NCI-H345 treated with DMSO at 0.1 percent for 48 hours (cell line): ENCODE measurements around the gene BRAT1.
"Not testable (repeated sequence)": the region's sequence is repeated elsewhere in the genome, so short reads cannot be mapped to it uniquely, and the experiment has no call there.

Source experiments
- DNase-seq: peaks from one replicate; lab custom pipeline; 2025; ENCODE audit not compliant: unreplicated experiment; lab: John Stamatoyannopoulos, UW

Gene BRAT1

DNA sequence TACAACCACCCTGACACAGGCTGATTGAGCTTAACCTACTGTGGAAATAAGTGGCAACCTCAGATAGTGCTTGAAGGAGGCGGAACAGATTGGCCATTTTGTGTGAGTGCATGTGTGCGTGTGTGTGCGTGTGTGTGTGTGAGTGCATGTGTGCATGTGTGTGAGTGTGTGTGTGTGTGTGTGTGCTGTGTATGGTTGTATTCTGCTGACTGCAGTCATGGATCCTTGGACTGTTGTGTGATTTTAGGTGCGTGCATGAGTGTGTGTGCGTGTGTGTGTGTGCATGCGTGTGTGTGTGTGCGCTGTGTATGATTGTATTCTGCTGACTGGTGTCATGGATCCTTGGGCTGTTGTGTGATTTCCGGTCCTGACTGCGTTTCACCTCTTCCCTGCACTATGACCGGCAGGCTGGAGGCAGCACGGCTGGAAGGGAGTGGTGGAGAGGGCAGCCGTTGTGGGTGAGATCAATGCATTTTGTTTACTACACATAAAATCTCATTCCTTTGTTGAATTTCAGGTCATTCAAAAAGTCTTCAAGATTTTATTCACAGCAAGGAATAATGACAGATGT lies 9.7 kb upstream of the BRAT1 start:
- no peak for DNase-seq

DNA sequence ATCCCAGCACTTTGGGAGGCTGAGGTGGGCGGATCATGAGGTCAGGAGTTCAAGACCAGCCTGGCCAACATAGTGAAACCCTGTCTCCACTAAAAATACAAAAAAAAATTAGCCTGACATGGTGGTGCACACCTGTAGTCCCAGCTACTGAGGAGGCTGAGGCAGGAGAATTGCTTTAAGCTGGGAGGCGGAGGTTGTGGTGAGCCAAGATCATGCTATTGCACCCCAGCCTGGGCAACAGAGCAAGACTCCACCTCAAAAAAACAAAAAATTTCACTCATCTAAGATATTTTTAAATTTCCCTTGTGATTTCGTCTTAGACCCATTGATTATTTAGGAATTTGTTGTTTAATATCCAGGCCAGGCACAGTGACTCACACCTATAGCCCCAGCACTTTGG lies 8.6 kb upstream of the BRAT1 start:
- not testable (repeated sequence) for DNase-seq

DNA sequence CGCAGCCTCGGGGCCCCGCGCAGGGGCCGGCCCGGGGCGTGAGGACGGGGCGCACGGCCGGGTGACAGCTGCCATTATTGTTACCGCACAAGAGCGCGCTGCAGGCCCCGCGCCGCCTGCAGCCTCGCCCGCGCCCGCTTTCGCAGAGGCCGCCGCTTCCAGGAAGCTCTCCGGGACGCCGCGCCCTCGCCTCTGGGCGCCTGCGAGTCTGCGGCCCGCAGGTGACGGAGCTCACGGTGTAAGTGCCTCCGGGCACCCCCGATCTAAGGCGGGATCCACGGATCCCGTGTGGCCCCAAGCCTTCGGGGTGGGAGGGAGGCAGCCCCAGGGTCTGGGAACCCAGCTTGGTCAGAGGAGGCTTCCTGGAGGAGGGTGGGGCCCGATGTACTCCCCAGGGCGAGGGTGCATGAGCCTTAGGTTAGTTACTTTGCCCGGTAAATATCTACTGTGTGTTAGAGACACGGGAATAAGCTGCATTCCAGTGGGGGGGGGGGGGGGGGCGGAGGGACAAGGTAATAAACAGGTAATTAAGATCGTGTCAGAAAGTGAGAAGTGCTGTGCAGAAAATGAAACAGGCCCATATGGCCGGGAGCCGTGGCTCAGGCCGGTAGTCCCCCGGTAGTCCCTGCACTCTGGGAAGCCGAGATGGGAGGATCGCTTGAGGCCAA lies 4.1 kb upstream of the BRAT1 start:
- no peak for DNase-seq

DNA sequence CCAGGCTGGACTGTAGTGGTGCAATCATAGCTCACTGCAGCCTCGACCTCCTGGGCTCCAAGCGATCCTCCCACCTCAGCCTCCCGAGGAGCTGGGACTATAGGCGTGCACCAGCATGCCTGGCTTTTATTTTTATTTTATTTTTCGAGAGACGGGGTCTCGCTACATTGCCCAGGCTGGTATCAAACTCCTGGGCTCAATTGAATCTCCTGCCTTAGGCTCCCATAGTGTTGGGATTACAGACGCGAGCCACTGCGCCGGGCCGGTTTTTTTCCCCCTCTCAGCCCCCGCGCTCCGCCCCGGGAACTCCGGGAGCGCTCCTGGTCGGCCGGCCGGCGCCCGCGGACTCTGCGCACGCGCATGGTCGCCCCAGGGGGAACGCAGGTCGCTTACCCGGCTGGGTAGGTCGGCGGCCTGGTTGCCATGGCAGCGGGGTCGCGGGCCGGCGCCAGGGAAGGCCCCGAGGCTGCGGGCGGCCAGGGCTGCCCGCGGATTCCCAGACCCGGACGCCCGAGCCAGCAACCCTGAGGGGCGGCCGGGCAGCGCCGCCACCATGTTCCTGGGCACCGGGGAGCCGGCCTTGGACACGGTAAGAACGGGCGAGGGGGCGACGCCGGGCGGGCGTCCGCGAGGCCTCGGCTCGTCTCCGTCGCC lies 3.4 kb upstream of the BRAT1 start, which contains the start of gene IQCE:
Gene IQCE (plus strand): TSS at position 351 of the 654 bp plus-strand sequence. CDS start 203 bp downstream, at position 554.
- DNase-seq = peak; percentile 75

DNA sequence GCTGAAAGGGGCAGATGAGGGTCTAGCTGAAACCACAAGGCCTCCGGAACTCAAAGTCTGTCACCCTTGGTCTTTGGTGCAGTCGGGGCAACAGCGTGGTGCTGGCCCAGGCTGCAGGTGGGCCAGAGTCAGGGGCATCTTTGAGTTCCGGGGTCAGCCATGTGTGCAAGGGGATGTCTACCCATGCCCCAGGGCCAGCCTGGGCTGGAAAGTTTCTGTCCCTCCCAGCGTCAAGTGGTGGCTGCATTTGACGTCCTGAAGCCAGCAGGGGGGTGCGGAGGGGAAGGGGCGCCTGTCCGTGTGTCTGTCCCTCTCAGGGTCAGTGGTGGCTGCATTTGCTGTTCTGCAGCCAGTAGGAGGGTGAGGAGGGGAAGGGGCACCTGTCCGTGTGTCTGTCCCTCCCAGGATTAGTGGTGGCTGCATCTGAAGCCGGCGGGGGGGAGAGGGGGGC lies 638 bp downstream of the BRAT1 start:
- DNase-seq = no peak

DNA sequence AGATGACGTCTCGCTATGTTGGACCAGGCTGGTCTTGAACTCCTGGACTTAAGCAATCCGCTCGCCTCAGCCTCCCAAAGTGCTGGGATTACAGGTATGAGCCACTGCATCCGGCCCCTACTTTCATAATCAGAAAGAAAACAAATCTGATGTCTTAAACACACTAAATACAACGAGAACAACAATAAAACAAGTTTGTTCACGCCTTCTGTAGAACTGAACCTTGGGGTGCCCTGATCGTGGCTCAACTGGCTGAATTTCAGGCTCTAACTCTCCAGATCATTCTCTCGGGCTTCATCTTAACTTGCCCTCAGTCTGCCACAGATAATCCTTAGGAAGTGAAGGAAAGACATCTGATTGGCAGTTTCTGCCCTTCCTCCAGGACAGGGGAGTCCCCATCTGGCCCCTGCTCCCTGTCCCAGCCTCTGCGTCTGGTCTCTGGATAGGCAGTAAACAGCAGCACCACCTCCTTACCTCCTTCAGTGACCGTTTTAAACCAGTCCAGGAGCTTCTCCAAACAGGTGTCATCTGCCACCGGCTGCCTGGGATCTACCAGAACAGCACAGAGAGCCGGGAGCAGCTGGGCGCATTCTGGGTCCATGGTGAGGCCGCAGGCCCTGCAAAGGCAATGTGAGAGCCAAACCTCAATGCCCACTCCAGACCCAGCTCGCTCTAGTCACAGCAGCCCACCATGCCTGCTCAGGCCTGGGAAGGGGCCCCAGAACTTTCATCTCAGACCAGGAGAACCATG lies 1.3 kb downstream of the BRAT1 start:
- DNase-seq = no peak

DNA sequence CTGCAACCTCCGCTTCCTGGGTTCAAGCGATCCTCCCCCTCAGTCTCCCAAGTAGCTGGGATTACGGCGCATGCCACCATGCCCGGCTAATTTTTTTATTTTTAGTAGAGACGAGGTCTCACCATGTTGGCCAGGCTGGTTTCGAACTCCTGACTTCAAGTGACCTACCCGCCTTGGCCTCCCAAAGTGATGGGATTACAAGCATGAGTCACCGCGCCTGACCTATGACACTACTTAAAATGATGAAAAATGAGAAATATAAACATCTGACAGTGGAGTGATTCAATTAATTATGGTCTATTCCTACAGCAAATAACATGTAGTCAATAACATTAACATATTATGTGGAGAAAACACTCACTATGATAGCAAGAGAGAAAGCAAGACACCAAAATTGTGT lies 2.2 kb downstream of the BRAT1 start:
- no peak for DNase-seq

DNA sequence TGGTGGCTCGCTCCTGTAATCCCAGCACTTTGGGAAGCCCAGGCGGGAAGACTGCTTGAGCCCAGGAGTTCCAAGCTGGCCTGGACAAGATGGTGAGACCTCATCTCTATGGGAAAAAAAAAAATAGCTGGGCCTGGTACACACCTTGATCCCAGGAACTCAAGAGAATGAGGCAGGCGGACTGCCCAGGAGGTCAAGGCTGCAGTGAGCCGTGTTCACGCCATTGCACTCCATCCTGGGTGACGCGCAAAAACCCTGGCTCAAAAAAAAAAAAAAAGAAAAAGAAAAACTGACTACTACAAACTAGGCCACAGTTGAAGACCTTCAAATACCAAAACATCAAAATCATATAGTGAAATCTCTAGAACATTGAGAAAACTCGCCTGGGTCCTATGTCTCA lies 3.9 kb downstream of the BRAT1 start:
- no peak for DNase-seq

DNA sequence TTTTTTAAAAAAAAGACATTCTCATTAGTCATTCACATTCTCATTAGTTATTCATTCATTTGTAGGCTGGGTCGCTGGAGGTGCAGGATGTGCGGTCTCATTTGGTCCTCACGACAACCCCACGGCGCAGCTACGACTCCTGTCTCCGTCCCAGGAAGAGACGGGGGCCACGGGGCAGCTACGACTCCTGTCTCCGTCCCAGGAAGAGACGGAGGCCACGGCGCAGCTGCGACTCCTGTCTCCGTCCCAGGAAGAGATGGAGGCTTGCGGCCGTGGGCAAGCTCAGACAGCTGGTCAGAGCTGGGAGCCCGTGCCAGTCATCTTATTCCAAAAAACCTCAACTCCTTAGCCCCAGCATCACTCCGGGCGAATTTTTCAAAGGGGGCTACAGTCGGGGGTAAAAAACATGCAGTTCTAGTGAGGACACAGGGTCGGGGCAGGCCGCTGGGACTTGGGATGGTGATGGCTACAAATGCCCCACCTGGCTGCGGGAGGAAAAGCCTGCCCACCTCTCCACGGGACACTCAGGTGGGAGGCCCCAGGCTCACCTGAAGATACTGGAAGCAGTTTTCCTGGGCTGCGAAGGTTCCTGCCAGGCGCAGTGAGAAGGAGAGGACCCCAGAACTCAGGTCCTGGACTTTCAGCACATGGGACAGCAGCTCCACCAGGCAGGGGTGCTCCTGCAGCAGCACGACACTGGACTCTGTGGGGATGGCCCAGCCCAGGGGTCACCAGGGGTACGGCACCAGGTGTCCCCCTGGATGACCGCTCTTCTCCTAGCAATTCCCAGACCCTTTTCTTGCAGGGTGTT lies 8.3 kb downstream of the BRAT1 start:
- DNase-seq = no peak

DNA sequence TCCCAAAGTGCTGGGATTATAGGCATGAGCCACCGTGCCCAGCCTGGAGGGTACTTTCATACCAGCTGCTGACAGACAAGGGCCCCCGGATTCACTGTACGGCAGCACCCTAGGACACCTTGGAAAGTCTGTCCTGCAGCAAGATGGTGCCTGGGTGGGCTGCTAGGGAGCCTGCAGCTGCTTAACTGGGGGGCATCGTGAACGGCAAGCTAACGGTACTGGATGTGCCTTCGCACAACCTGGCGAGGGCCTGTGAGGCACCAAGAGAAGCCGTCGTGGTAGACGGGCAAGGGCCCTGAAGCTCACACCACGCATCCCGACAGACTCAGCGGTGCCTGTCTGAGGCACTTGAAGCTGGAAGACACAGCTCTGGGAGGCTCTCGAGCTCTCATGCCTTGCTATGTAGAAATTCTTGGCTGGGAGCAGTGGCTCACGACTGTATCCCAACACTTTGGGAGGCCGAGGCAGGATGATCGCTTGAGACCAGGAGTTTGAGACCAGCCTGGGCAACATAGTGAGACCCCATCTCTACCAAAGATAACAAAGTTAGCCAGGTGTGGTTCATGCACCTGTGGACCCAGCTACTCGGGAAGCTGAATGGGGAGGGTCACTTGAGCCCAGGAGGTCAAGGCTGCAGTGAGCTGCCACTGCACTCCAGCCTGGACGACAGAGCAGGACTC lies 9.4 kb downstream of the BRAT1 start:
- no peak for DNase-seq

DNA sequence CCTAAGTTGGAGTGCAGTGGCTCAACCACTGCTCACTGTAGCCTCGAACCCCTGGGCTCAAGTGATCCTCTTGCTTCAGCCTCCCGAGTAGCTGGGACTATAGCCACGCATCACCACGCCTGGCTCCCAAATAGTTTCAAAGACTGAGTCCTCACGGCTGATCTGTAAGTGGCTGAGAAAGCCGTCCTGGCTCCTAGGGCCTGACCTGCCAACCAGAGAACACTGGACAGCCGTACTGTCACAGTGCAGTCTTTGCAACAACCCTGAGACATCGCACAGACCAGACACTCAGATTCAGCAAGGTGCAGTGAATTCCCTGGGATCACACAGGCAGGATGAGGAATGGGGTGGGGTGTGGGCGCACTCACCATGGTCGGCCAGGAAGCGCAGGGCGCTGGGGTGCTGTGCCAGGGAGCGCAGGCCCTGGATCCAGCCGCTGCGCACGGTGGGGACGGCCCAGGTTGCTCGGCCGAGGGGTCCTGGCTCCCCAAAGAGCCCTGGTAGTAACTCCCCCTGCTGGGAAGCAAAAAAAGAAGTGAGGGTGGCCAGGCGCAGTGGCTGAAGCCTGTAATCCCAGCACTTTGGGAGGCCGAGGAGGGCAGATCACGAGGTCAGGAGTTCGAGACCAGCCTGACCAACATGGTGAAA lies 10.7 kb downstream of the BRAT1 start:
- DNase-seq = no peak

DNA sequence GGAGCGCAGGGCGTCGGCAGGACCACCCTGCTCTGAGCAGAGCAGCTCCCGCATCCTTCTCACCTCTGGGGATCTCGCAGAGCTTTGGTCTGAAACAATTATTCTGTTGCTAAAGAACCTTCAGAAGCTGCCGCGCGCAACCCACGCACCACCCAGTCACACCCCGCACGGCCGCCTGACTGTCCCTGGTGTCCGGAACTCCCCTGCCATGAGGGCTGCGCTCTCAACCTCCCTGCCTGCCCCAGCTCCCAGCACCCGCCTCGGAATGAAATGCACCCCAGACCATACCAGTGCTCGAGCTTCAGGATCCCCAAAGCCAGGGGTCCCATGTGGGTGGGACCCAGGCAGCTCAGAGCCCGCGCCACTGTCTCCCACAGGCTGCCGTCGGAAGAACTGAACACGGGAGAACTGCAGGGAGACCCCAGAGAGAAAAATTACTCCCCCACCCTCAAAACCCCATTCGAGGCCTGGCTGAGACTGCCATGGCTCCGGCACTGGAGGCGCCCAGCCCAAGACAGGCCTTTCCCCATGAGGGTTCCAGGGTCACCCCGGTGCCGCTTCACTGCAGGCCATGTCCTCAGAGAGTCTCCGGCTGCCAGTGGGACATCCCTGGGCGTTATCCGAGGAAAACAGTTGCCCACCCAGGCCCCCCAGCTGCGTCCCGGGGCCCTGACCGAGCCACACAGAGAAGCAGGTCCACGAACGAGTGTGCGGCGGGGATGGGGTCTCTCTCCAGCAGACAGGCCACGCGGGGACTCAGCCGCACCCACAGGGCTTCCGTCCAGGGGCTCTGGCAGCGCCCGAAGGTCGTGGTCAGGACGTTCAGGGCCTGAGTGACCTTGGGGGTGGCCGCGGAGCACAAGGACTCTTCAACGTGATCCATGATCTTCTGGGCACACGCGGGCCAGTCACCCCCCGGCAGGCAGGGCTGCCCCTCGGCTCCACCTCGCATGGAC lies 12.1 kb downstream of the BRAT1 start:
- DNase-seq = no peak

DNA sequence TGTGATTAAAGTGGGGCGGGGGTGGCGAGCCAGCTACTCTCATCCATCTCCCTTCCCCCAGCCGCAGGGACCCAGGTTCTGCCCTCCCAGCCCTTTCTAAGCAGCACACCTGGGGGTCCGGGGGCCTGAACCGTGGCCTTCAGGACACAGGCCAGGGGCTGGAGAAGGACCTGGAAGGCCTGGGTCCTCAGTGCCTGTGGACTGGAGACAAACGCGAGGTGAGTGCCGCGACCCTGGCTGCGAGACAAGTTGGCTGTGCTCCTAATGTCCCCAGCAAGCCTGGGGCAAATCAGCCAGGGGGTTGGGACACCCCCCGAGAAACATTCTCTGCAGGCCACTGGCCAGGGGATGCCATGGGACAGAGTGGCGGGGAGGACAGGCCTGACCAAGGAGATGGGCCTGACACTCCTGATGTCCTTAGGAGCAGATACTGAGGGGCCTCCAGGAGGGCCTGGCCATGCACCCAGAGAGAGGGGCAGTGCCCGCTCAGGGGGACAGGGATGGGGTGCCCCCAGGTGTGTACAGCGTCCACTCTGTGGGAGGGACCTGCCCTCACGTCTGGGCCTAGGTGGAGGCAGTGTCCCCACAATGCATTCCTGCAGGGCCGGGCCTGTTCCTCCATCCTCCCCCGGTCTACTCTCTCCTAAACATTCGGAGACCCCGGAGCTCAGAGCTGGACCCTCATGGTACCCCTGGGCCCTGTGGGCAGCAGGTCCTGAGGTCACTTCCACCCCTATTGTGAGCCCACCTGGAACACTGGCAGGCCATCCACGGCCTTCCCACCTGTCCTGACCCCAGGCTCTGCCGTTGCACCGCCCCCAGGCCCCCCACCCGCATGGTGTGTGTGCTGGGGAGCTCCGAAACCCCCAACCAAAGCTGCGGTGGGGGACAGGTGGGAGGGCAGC lies 13.1 kb downstream of the BRAT1 start:
- no peak for DNase-seq

DNA sequence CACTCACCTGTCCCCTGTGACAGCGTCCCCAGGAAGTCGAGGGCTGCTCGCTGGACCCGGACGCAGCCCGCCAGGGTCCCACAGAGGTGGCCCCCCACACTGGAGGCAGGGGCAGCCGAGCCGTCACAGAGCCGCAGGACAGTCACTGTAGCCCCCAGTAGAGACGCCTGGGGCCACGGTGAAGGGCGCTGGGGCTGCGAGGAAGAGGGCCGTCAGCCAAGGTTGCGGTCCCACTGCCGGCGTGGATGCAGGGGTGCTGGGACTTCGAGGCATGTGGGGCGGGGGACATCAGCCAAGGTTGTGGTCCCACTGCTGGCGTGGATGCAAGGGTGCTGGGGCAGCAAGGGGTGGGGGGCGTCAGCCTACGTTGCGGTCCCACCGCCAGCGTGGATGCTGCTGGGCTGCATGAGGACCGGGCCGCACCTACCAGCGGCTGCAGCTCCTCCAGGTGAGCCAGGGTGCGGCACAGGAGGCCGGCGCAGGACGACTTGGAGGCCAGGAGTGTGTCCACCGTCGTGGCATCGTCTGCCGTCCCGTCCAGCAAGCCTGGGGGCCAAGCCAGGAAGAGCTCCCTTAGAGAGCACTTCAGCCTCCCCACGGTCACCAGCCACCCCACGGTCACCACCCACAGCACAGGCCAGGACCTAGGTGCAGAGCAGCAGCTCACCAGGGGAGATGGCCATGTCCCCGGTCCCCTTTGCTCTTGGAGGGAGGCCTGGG lies 13.9 kb downstream of the BRAT1 start:
- DNase-seq = no peak

DNA sequence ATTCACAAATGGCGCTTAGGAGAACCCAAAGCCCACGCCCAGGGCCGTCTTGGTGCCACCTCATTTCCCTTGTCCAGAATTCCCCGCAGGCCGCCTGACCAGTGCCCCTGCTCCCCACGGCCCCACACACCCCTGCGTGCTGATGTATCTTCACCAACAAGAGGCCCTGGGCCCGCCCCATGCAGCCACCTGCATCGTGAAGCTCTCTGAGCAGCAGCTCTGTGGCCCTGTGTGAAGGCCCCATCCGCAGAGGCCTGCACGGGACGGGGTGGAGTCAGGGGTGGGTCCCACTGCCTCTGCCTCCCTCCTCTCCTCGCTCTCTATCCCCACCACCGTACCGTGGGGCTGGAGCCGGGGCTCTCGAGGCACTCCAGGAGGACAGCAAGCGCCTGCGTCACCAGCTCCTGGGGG lies 14.7 kb downstream of the BRAT1 start:
- no peak for DNase-seq

DNA sequence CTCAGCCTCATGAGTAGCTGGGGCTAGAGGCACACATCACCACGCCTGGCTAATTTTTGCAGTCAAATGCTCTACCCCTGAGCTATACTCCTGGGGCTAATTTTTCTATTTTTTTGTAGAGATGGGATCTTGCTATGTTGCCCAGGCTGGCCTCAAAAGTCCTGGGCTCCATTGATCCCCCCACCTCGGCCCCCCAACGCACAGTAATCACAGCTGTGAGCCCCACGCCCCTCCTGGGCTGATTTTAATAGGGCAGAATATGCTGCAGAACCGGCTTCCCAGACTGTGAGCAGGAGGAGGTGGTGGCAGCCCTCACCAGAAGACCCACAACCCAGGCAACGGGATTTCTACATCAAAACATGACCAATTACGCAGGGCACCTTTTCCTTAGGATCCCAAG lies 15.2 kb downstream of the BRAT1 start:
- no peak for DNase-seq
